Thyroid gland (tissue), 4 donors: ENCODE measurements around the gene PLD4.

Source experiments
- CTCF ChIP-seq, 6 experiments: fragments of 200-600 bp in 3 of 6; fragments of 450-650 bp in 3 of 6; sonication (generic) in 3 of 6; IDR thresholded peaks; one replicate each; pipeline ENCODE4 v1.5.1; 2016 to 2019; ENCODE audit warnings: antibody characterized with exemption in 6 of 6, mild to moderate bottlenecking in 2 of 6, inconsistent platforms in 1 of 6, moderate library complexity in 1 of 6
- POLR2A ChIP-seq, 2 donors: fragments of 450-650 bp; IDR thresholded peaks; one replicate each; pipeline ENCODE4 v1.6.1; 2017; ENCODE audit warnings: antibody characterized with exemption in 2 of 2, mild to moderate bottlenecking in 2 of 2, moderate library complexity in 1 of 2

- no peak for TF ChIP-seq CTCF (IDR thresholded peaks at IDR 0.05)
- no peak for TF ChIP-seq POLR2A (IDR thresholded peaks at IDR 0.05)
Observed at GRCh38 chr14:104978746-104979691, 54.3 kb downstream of the PLD4 start.
